GM12801 (cell line): ENCODE results near the gene CD226.

ENCODE experiments used
- CTCF ChIP-seq: IDR thresholded peaks from one replicate; pipeline ENCODE4 v1.5.1; 2011; ENCODE audit warnings: control low read depth; ENCODE audit not compliant: insufficient read length; ENCODE audit errors: extremely low read depth

The CD226 gene

GRCh38 chr18:69954719-69955480, 7.2 kb upstream of the CD226 start:
- no peak for TF ChIP-seq CTCF

- no peak for TF ChIP-seq CTCF
Observed at GRCh38 chr18:69953191-69953590, 5.5 kb upstream of the CD226 start.

GRCh38 chr18:69951182-69951581, 3.5 kb upstream of the CD226 start:
- no peak for TF ChIP-seq CTCF

- TF ChIP-seq CTCF = no peak
Observed at GRCh38 chr18:69949538-69949936, 1.9 kb upstream of the CD226 start.

- no peak for TF ChIP-seq CTCF
Observed at GRCh38 chr18:69948919-69949537, 1.4 kb upstream of the CD226 start.

GRCh38 chr18:69948256-69948655, 583 bp upstream of the CD226 start:
- TF ChIP-seq CTCF = no peak

- no peak for TF ChIP-seq CTCF
Observed at GRCh38 chr18:69946608-69947155, 991 bp downstream of the CD226 start.
